Measurements from ENCODE around the gene GALNT18.

- TF ChIP-seq POLR2A (IDR thresholded peaks at IDR 0.05; ENCODE audit: low read depth, low read length) (no peak), CTCF (conservative IDR thresholded peaks at IDR 0.05; ENCODE audit: low read depth, low read length) (no peak), USF2 (IDR thresholded peaks at IDR 0.05; ENCODE audit: low read depth, low read length) (no peak), MAFK (IDR thresholded peaks at IDR 0.05; ENCODE audit: low read depth, low read length) (no peak), ELK1 (IDR thresholded peaks at IDR 0.05; ENCODE audit: borderline replicate concordance, low read depth, low read length) (no peak), MXI1 (IDR thresholded peaks at IDR 0.05; ENCODE audit: borderline replicate concordance, low read depth, low read length) (no peak), CEBPB (IDR thresholded peaks at IDR 0.05; ENCODE audit: low read depth, low read length) (no peak), RFX5 (IDR thresholded peaks at IDR 0.05; ENCODE audit: low read depth, low read length) (no peak), RAD21 (IDR thresholded peaks at IDR 0.05; ENCODE audit: low read length) (no peak), RCOR1 (IDR thresholded peaks at IDR 0.05; ENCODE audit: insufficient replicate concordance, low read length) (no peak), FOS (IDR thresholded peaks at IDR 0.05; ENCODE audit: low read depth, low read length) (no peak), BHLHE40 (IDR thresholded peaks at IDR 0.05; ENCODE audit: low read depth, low read length) (no peak)
Observed at GRCh38 chr11:11312738-11313137, 309.1 kb downstream of the GALNT18 start.

Data from IMR-90 (cell line).